Mesothelial cell of epicardium (in vitro differentiated cells): ENCODE measurements around the gene APCDD1L. TPM values are rescaled to one million over a fixed set of nuclear protein-coding genes. Genes with fewer than 3 reads are reported as not detected.

Source experiments
- DNase-seq, 2 experiments: peaks; one replicate each; pipeline ENCODE4 v3.0.0; 2021; ENCODE audit warnings: low spot score in 2 of 2; ENCODE audit not compliant: unreplicated experiment in 2 of 2
- H3K27ac Mint-ChIP-seq: 2 replicates; pipeline ENCODE4 v1.8.0; 2021; ENCODE audit warnings: mixed read lengths
- H3K27me3 Mint-ChIP-seq: 2 replicates; pipeline ENCODE4 v1.8.0; 2021; ENCODE audit warnings: low read depth, mixed read lengths
- H3K36me3 Mint-ChIP-seq: 2 replicates; pipeline ENCODE4 v1.8.0; 2021; ENCODE audit warnings: mixed read lengths
- H3K4me1 Mint-ChIP-seq: 2 replicates; pipeline ENCODE4 v1.8.0; 2021; ENCODE audit warnings: mixed read lengths
- H3K4me3 Mint-ChIP-seq: 2 replicates; pipeline ENCODE4 v1.8.0; 2021; ENCODE audit warnings: mild to moderate bottlenecking, moderate library complexity, mixed read lengths
- H3K9me3 Mint-ChIP-seq: 2 replicates; pipeline ENCODE4 v1.8.0; 2021; ENCODE audit warnings: mixed read lengths
- total RNA-seq: library from RNA; stranded (reverse); gene quantifications from 3 replicates; pipeline ENCODE4 v1.2.1, GENCODE V29; 2021
- TF ChIP-seq, protein P1 (sequence below): fragments of 200-600 bp; sonication (generic); IDR thresholded peaks from one replicate; pipeline ENCODE4 v1.5.0; 2021; ENCODE audit warnings: antibody characterized with exemption; ENCODE audit not compliant: unreplicated experiment

The APCDD1L gene
- total RNA-seq, 1 donor from 2014 or later = not detected

- H3K4me3 Mint-ChIP-seq = no peak overlapping the region
- DNase-seq = peak in 1 of 2 experiments; percentile 10
- TF ChIP-seq, protein P1, sequence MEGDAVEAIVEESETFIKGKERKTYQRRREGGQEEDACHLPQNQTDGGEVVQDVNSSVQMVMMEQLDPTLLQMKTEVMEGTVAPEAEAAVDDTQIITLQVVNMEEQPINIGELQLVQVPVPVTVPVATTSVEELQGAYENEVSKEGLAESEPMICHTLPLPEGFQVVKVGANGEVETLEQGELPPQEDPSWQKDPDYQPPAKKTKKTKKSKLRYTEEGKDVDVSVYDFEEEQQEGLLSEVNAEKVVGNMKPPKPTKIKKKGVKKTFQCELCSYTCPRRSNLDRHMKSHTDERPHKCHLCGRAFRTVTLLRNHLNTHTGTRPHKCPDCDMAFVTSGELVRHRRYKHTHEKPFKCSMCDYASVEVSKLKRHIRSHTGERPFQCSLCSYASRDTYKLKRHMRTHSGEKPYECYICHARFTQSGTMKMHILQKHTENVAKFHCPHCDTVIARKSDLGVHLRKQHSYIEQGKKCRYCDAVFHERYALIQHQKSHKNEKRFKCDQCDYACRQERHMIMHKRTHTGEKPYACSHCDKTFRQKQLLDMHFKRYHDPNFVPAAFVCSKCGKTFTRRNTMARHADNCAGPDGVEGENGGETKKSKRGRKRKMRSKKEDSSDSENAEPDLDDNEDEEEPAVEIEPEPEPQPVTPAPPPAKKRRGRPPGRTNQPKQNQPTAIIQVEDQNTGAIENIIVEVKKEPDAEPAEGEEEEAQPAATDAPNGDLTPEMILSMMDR = no peak
- peaks cover 58% of the 10 kb centered on the region for H3K4me1 Mint-ChIP-seq
- peaks cover 8% of the 10 kb centered on the region for H3K27me3 Mint-ChIP-seq
- H3K36me3 Mint-ChIP-seq = no peaks in the 10 kb centered on the region
- H3K9me3 Mint-ChIP-seq = no peaks in the 10 kb centered on the region
- no peak overlapping the region for H3K27ac Mint-ChIP-seq
Observed at GRCh38 chr20:58551631-58552030, 36.4 kb upstream of the APCDD1L start.

DNA sequence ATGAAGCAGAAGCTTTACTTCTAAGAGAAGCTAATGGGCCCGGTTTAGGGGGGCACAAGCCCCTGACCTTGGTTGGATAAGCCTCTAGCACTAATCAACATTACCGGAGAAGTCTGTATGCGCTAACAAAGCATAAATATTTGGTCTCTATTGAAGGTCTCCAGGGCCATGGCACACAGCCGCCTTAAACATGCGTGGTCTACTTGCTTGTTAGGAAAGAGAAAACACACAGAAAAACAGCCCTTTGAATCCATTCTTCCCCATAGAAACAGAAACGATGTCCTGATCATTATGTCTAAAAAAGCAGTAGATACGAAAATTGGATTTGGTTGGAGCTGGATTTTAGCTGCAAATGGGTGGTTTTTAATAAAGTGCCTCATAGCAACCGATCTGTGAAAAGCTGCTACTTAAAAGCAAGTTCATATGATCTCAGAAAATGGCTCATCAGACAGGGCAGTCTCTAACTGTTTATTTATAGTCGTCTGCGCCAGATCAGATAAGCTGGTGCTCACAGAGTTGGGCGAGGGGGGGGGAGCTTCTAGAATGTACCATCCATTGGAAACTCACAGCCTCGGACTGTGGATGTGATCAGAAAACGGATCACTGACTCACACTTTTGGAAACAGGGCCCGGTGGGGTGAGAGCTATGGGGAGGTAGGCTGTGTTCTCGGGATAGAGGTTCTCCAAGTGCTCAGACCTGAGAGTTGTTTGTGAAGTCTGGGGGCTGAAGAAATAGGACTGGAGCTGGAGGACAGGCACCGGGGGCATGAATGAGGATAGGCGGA lies 35.3 kb upstream of the APCDD1L start:
- Mint-ChIP-seq H3K27me3 (peaks cover 5% of the 10 kb centered on the region), H3K27ac (peak overlapping the region; percentile 5), H3K4me3 (no peak overlapping the region), H3K36me3 (no peaks in the 10 kb centered on the region), H3K4me1 (peaks cover 61% of the 10 kb centered on the region), H3K9me3 (no peaks in the 10 kb centered on the region)
- TF ChIP-seq, protein P1 = no peak
- DNase-seq = peak in 1 of 2 experiments; percentile 13

DNA sequence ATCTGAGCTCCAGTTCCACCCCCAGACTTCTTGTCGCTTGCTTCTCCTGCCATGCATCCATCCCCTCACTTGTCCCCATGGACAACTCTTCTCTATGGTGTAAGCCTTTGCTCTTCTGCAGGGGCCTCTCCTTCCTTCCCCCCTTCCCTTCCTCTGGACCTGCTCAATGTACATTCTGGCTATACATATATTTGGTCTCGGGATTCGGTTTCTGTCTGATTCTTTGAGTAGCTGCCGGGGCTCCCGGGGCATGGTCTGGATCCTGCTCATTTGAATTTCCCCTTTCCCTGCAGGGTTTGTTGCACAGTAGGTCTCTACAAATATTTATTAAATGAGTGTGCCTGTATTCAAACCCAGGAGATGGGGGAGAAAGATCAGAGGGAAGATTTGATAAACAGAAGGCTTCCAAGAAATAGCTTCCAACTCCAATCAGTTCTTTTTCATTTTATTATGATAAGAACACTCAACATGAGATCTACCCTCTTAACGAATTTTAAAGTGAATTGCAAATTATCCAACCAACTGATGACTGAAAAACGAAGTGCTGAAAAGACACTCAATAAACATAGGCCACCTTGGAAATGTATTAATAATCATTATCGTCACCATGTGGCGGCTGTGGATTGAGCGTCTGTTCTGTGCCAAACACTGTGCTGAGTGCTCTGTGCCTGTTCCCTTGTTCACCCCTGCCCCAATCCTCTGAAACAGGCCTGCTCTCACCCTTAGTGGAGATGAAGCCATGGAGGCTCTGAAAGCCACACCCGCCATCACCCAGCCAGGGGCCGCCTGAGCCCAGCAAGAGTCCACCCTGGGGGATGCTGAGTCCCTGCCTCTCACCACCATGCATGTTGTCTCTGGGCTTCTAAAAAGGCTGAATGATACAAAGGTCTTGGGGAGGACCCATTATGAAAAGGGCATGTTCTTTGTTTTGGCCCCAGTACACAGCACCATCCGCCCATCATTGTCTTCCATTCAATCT lies 34.3 kb upstream of the APCDD1L start:
- Mint-ChIP-seq H3K27ac (no peak overlapping the region), H3K9me3 (no peaks in the 10 kb centered on the region), H3K4me3 (no peak overlapping the region), H3K36me3 (no peaks in the 10 kb centered on the region), H3K4me1 (peaks cover 61% of the 10 kb centered on the region), H3K27me3 (peaks cover 5% of the 10 kb centered on the region)
- TF ChIP-seq, protein P1 = no peak
- DNase-seq = peak in 1 of 2 experiments; percentile 7

DNA sequence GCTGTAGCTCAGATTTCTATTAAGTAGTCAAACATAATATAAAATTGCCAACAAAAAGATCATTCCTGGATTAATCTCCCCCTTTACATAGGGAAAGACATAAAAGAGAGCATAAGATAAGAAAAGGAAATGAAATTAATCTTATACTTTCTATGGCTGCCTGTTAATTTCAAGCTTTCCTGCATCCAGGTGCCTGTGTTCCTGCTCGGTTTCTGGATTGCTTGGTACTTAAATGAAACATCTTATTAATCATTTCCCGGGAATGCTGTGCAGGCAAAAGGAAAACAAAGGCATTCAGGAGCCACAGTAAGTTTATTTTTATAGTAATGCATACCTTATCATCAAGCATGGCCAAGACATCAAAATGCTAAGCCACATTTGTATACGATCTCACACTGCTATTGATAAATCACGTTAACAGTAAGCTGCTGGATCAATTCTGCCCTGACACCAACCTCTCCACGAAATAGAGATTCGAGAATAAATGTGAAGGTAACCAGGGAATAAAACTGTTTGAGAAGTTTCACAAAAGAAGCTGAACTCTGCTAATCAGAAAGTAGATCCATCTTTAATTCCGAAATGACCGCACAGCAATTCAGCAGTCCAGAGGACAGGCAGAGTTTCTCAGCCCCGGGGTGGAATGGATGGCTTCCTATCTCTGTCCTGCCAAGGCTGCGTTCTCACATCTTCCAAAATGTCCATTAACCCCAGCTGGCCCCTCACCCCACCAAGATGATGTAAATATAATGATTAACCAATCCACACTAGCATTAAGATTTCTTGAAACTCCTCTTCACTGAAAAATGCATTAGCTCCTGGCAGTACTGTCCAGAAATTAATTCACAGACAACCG lies 32.6 kb upstream of the APCDD1L start:
- TF ChIP-seq, protein P1 = no peak
- H3K27me3 Mint-ChIP-seq = peaks cover 5% of the 10 kb centered on the region
- no peak overlapping the region for H3K4me3 Mint-ChIP-seq
- no peaks in the 10 kb centered on the region for H3K36me3 Mint-ChIP-seq
- no peak overlapping the region for H3K27ac Mint-ChIP-seq
- peak in 1 of 2 experiments; percentile 22 for DNase-seq
- H3K4me1 Mint-ChIP-seq = peaks cover 47% of the 10 kb centered on the region
- H3K9me3 Mint-ChIP-seq = no peaks in the 10 kb centered on the region
